Neural cell (in vitro differentiated cells): ENCODE data around the gene ZC3H12C. TPM values are rescaled to one million over a fixed set of nuclear protein-coding genes. Genes with fewer than 3 reads are reported as not detected.

ENCODE experiments used
- H2AFZ ChIP-seq: fragments of 200-600, 300-800 bp; sonication (generic), shearing (Covaris generic); 2 replicates; pipeline ENCODE4 v1.6.0; 2014; ENCODE audit warnings: low read depth, mild to moderate bottlenecking, antibody characterized with exemption, low read length, moderate library complexity
- H3F3A ChIP-seq: fragments of 200-600 bp; shearing (Covaris generic); 2 replicates; pipeline ENCODE4 v1.6.1; 2016; ENCODE audit warnings: mild to moderate bottlenecking, moderate library complexity, mixed read lengths, antibody characterized with exemption, low read length; ENCODE audit not compliant: insufficient read depth, poor library complexity, severe bottlenecking
- H3K27ac ChIP-seq: fragments of 200-600, 300-800 bp; sonication (generic), shearing (Covaris generic); 2 replicates; pipeline ENCODE4 v1.5.1; 2014; ENCODE audit warnings: mild to moderate bottlenecking, low read length, moderate library complexity
- H3K27me3 ChIP-seq: fragments of 300-800, 200-600 bp; sonication (generic), shearing (Covaris generic); 2 replicates; pipeline ENCODE4 v1.6.0; 2014; ENCODE audit warnings: mild to moderate bottlenecking, low read depth, low read length, moderate library complexity; ENCODE audit not compliant: insufficient read depth
- H3K36me3 ChIP-seq: fragments of 300-800, 200-600 bp; sonication (generic), shearing (Covaris generic); 2 replicates; pipeline ENCODE4 v1.5.1; 2014; ENCODE audit warnings: mild to moderate bottlenecking, antibody characterized with exemption, low read length, moderate library complexity; ENCODE audit not compliant: insufficient read depth
- H3K4me2 ChIP-seq: fragments of 300-800, 200-600 bp; sonication (generic), shearing (Covaris generic); 2 replicates; pipeline ENCODE4 v1.6.0; 2014; ENCODE audit warnings: mild to moderate bottlenecking, low read length
- H3K4me3 ChIP-seq: fragments of 300-800, 200-600 bp; sonication (generic), shearing (Covaris generic); 2 replicates; pipeline ENCODE4 v1.5.1; 2014; ENCODE audit warnings: mild to moderate bottlenecking, low read length, moderate library complexity
- H3K79me2 ChIP-seq: fragments of 200-600 bp; shearing (Covaris generic); replicated peaks from 2 replicates; pipeline ENCODE4 v1.6.0; 2014; ENCODE audit warnings: mild to moderate bottlenecking, low read length, moderate library complexity; ENCODE audit not compliant: insufficient read depth
- H3K9ac ChIP-seq: fragments of 300-800, 200-600 bp; sonication (generic), shearing (Covaris generic); 2 replicates; pipeline ENCODE4 v1.6.1; 2016; ENCODE audit warnings: mild to moderate bottlenecking, low read length, mixed read lengths
- H3K9me2 ChIP-seq: fragments of 200-600 bp; shearing (Covaris generic); 2 replicates; pipeline ENCODE4 v1.6.1; 2016; ENCODE audit warnings: mild to moderate bottlenecking, low read length, mixed read lengths; ENCODE audit not compliant: insufficient read depth
- H3K9me3 ChIP-seq: fragments of 200-600, 300-800 bp; sonication (generic), shearing (Covaris generic); 2 replicates; pipeline ENCODE4 v1.6.1; 2016; ENCODE audit warnings: mild to moderate bottlenecking, mixed run types, low read length, moderate library complexity, mixed read lengths
- H4K20me1 ChIP-seq: fragments of 200-600 bp; shearing (Covaris generic); 2 replicates; pipeline ENCODE4 v1.6.1; 2016; ENCODE audit warnings: mild to moderate bottlenecking, mixed run types; ENCODE audit not compliant: insufficient read depth
- EP300 ChIP-seq: fragments of 450-650 bp; conservative IDR thresholded peaks from 2 replicates; pipeline ENCODE4 v1.6.1; 2014; ENCODE audit warnings: antibody characterized with exemption, mild to moderate bottlenecking, moderate library complexity; ENCODE audit not compliant: poor library complexity, severe bottlenecking
- EZH2 ChIP-seq: fragments of 200-600, 300-800 bp; shearing (Covaris generic), sonication (generic); IDR thresholded peaks from 2 replicates; pipeline ENCODE4 v1.6.1; 2014; ENCODE audit warnings: antibody characterized with exemption, low read length, borderline replicate concordance, mild to moderate bottlenecking; ENCODE audit not compliant: insufficient read depth, poor library complexity, severe bottlenecking
- MXI1 ChIP-seq: fragments of 450-650 bp; conservative IDR thresholded peaks from 2 replicates; pipeline ENCODE4 v1.6.1; 2014; ENCODE audit warnings: antibody characterized with exemption, mild to moderate bottlenecking; ENCODE audit not compliant: poor library complexity, severe bottlenecking
- POLR2AphosphoS5 ChIP-seq: IDR thresholded peaks from 2 replicates; pipeline ENCODE4 v1.6.1; 2012
- RAD21 ChIP-seq: fragments of 450-650 bp; conservative IDR thresholded peaks from 2 replicates; pipeline ENCODE4 v1.6.1; 2014; ENCODE audit warnings: antibody characterized with exemption, mild to moderate bottlenecking, moderate library complexity
- SMC3 ChIP-seq: fragments of 450-650 bp; conservative IDR thresholded peaks from 2 replicates; pipeline ENCODE4 v1.6.1; 2014; ENCODE audit warnings: antibody characterized with exemption, mild to moderate bottlenecking, moderate library complexity; ENCODE audit not compliant: poor library complexity
- TAF1 ChIP-seq: IDR thresholded peaks from 2 replicates; pipeline ENCODE4 v1.6.1; 2012; ENCODE audit warnings: low read depth
- polyA plus RNA-seq: library from polyadenylated mRNA; depleted of rRNA; stranded (reverse); fragments of >200 nt; gene quantifications from 2 replicates; pipeline ENCODE4 v1.2.3, GENCODE V29; 2014
- TF ChIP-seq, protein P1 (sequence below): fragments of 450-650 bp; IDR thresholded peaks from 2 replicates; pipeline ENCODE4 v1.5.1; 2014; ENCODE audit warnings: antibody characterized with exemption, mild to moderate bottlenecking, moderate library complexity; ENCODE audit not compliant: poor library complexity, severe bottlenecking
- TF ChIP-seq, protein P2 (sequence below): IDR thresholded peaks from 2 replicates; pipeline ENCODE4 v1.6.1; 2012; ENCODE audit warnings: borderline replicate concordance

ZC3H12C gene
- polyA plus RNA-seq, 1 donor from 2014 or later: 15.1 TPM

DNA sequence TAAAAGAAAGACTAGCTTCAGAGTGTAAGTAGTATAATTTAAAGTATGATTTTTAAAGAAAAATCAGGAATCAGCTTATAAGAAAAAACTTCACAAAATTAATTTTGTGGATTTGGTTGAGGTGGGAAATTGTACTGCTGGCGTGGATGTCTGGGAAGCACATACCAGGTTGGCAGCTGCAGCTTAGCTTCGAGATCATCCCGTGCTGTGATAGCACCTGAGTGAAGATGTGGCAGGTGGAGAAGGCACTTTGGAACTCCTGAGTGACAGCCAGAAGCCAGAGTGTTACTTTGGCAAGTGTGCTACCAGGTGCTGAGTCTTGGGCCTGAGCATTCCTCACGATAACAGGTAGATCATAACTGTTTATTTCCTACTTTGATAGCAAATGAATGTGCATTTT lies 17.7 kb downstream of the ZC3H12C start:
- Histone ChIP-seq H4K20me1 (no peaks in the 10 kb centered on the region), H3K27me3 (no peaks in the 10 kb centered on the region), H3K4me2 (no peak overlapping the region), H2AFZ (no peak overlapping the region), H3K36me3 (no peaks in the 10 kb centered on the region), H3K79me2 (peaks cover 23% of the 10 kb centered on the region), H3K9me2 (no peaks in the 10 kb centered on the region), H3K4me3 (no peak overlapping the region), H3K9ac (no peak overlapping the region), H3F3A (no peaks in the 10 kb centered on the region), H3K9me3 (no peaks in the 10 kb centered on the region), H3K27ac (no peak overlapping the region)
- no peak for TF ChIP-seq POLR2AphosphoS5

DNA sequence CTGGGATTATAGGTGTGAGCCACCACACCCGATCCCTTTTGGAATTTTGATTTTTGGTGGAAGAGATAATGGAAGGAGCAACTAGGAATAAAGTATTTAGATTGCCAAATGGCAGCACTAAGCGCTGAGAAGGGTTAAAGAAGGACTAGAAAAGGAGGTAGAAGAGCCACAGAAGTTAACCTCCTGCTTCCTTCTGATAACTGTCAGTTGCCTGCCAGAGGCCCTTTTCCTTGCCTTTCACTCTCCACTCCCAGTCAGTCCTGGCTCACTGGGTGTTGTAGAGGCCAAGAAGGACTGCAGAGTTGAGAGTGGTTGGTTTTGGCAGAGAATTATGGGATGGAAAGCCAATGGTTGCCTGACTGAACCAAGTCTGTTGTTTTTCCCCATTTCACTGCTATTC lies 19.3 kb downstream of the ZC3H12C start:
- Histone ChIP-seq H2AFZ (no peak overlapping the region), H3K4me3 (no peak overlapping the region), H3K9me3 (no peaks in the 10 kb centered on the region), H3K9me2 (no peaks in the 10 kb centered on the region), H3K4me2 (no peak overlapping the region), H3K36me3 (no peaks in the 10 kb centered on the region), H3K79me2 (peaks cover 16% of the 10 kb centered on the region), H3F3A (no peaks in the 10 kb centered on the region), H3K9ac (no peak overlapping the region), H4K20me1 (no peaks in the 10 kb centered on the region), H3K27me3 (no peaks in the 10 kb centered on the region), H3K27ac (no peak overlapping the region)
- TF ChIP-seq RAD21 (no peak), POLR2AphosphoS5 (no peak), EZH2 (no peak), EP300 (no peak), TAF1 (no peak), MXI1 (no peak), SMC3 (no peak)
- TF ChIP-seq, protein P1, sequence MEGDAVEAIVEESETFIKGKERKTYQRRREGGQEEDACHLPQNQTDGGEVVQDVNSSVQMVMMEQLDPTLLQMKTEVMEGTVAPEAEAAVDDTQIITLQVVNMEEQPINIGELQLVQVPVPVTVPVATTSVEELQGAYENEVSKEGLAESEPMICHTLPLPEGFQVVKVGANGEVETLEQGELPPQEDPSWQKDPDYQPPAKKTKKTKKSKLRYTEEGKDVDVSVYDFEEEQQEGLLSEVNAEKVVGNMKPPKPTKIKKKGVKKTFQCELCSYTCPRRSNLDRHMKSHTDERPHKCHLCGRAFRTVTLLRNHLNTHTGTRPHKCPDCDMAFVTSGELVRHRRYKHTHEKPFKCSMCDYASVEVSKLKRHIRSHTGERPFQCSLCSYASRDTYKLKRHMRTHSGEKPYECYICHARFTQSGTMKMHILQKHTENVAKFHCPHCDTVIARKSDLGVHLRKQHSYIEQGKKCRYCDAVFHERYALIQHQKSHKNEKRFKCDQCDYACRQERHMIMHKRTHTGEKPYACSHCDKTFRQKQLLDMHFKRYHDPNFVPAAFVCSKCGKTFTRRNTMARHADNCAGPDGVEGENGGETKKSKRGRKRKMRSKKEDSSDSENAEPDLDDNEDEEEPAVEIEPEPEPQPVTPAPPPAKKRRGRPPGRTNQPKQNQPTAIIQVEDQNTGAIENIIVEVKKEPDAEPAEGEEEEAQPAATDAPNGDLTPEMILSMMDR: no peak
- TF ChIP-seq, protein P2, sequence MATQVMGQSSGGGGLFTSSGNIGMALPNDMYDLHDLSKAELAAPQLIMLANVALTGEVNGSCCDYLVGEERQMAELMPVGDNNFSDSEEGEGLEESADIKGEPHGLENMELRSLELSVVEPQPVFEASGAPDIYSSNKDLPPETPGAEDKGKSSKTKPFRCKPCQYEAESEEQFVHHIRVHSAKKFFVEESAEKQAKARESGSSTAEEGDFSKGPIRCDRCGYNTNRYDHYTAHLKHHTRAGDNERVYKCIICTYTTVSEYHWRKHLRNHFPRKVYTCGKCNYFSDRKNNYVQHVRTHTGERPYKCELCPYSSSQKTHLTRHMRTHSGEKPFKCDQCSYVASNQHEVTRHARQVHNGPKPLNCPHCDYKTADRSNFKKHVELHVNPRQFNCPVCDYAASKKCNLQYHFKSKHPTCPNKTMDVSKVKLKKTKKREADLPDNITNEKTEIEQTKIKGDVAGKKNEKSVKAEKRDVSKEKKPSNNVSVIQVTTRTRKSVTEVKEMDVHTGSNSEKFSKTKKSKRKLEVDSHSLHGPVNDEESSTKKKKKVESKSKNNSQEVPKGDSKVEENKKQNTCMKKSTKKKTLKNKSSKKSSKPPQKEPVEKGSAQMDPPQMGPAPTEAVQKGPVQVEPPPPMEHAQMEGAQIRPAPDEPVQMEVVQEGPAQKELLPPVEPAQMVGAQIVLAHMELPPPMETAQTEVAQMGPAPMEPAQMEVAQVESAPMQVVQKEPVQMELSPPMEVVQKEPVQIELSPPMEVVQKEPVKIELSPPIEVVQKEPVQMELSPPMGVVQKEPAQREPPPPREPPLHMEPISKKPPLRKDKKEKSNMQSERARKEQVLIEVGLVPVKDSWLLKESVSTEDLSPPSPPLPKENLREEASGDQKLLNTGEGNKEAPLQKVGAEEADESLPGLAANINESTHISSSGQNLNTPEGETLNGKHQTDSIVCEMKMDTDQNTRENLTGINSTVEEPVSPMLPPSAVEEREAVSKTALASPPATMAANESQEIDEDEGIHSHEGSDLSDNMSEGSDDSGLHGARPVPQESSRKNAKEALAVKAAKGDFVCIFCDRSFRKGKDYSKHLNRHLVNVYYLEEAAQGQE: no peak

DNA sequence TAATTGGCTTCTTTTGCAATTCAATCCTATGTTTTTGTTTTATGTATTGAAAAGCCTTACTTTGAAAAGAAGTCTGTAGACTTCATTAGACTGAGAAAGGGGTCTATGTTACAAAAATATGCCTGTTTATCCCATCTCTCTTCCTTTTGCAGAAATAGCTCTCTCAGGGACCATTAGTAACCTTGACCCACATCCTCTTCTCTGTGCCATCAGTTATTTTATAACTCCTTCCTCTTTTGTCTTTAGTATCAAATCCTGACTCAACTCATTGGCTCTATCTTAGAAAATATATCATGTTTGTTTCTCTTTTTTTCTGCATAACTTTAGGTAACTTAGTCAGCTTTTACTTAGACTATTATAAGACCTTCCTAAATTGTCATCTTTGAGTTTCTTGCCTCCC lies 20.3 kb downstream of the ZC3H12C start:
- Histone ChIP-seq H3K79me2 (peaks cover 10% of the 10 kb centered on the region), H3K27me3 (no peaks in the 10 kb centered on the region), H3K9me2 (no peaks in the 10 kb centered on the region), H2AFZ (no peak overlapping the region), H3K36me3 (no peaks in the 10 kb centered on the region), H3F3A (no peaks in the 10 kb centered on the region), H3K27ac (no peak overlapping the region), H3K4me2 (no peak overlapping the region), H4K20me1 (no peaks in the 10 kb centered on the region), H3K4me3 (no peak overlapping the region), H3K9me3 (no peaks in the 10 kb centered on the region), H3K9ac (no peak overlapping the region)
- TF ChIP-seq EP300 (no peak), SMC3 (no peak), EZH2 (no peak), TAF1 (no peak), RAD21 (no peak), MXI1 (no peak)
- TF ChIP-seq, protein P2: no peak
- TF ChIP-seq, protein P1: no peak
